NCI-H2171 treated with DMSO at 0.1 percent for 48 hours (cell line): ENCODE results near the gene IFNGR1.
"Not testable (repeated sequence)": the region's sequence is repeated elsewhere in the genome, so short reads cannot be mapped to it uniquely, and the experiment has no call there.

ENCODE experiments used
- DNase-seq: peaks from one replicate; lab custom pipeline; 2025; lab: John Stamatoyannopoulos, UW

The IFNGR1 gene

GRCh38 chr6:137211910-137212309, 7.3 kb downstream of the IFNGR1 start:
- DNase-seq, result no peak

GRCh38 chr6:137210903-137211302, 8.3 kb downstream of the IFNGR1 start:
- DNase-seq, result no peak

DNA sequence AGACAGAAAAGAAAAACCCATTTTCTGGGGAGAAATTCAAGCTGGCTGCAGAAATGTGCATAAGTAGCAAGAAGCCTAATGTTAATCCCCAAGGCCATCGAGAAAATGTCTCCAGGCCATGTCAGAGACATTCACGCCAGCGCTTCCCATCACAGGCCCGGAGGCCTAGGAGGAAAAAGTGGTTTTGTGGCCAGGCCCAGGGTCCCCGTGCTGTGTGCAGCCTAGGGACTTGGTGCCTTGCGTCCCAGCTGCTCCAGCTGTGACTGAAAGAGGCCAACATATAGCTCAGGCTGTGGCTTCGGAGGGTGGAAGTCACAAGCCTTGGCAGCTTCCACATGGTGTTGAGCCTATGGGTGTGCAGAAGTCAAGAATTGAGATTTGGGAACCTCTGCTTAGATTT, 10.9 kb downstream of the IFNGR1 start:
- DNase-seq, result no peak

GRCh38 chr6:137207457-137207856, 11.7 kb downstream of the IFNGR1 start:
- not testable (repeated sequence) for DNase-seq

DNA sequence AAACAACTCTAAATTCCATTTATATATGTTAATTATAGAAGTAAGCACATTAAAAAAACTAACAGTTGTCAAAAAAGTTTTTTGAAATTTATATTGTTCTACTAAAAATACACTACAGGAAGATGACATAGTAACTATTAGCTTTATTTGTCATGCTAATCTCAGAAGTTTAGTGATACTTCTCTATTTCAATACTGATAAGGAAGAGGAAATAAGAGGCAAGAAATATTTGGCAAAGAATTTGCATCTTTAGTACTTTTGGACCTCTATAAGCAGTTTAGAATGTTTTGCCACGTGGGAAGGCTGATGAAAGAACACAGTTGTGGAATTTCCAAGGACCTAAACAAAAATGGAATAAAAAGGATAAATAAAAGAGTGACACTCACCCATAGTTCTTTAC, 12.6 kb downstream of the IFNGR1 start:
- no peak for DNase-seq

GRCh38 chr6:137203256-137203655, 15.9 kb downstream of the IFNGR1 start:
- DNase-seq, result no peak

GRCh38 chr6:137202078-137202477, 17.1 kb downstream of the IFNGR1 start:
- DNase-seq, result no peak

- no peak for DNase-seq
Observed at GRCh38 chr6:137201006-137201405, 18.2 kb downstream of the IFNGR1 start.

- no peak for DNase-seq
Observed at GRCh38 chr6:137200288-137200687, 18.9 kb downstream of the IFNGR1 start.

DNA sequence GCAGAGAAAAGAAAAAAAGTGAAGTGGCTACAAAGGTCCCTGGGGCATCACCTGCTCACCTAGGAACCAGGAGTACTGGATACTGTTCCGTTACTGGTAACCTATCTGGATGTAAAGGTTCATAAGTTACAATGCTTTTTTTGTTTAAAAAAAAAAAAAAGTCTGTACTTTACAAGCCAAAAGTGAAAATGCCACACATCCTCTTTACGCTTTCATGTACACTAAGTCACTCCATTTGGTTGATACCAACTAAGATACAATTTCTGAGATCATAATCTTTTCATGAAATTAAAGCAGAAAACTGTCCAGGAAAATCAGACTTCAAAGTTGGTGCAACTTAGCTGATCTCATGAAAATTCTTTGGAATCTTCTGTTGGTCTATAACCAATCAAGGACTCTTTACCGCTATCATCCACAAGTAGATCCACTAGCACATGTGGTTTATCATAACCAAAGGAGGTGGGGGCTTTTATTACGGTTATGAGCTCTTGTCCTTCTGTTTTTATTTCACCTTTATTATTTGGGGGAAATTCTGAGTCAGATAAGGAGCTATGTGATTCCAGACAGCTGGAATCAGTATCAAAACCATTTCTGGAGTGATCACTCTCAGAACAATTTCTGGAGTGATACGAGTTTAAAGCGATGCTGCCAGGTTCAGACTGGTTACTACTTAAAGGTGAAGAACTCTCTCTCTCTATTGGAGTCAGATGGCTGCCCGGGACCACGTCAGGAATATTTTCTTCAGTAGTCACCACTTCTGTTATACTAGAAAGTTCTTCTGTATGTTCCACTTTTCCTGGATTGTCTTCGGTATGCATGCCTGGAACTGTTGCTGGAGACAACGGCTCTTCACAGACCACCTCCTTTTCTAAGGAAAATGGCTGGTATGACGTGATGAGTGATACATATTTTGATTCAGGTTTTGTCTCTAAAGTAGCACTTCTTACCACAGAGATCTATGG, 21.2 kb downstream of the IFNGR1 start:
- DNase-seq, result no peak

DNA sequence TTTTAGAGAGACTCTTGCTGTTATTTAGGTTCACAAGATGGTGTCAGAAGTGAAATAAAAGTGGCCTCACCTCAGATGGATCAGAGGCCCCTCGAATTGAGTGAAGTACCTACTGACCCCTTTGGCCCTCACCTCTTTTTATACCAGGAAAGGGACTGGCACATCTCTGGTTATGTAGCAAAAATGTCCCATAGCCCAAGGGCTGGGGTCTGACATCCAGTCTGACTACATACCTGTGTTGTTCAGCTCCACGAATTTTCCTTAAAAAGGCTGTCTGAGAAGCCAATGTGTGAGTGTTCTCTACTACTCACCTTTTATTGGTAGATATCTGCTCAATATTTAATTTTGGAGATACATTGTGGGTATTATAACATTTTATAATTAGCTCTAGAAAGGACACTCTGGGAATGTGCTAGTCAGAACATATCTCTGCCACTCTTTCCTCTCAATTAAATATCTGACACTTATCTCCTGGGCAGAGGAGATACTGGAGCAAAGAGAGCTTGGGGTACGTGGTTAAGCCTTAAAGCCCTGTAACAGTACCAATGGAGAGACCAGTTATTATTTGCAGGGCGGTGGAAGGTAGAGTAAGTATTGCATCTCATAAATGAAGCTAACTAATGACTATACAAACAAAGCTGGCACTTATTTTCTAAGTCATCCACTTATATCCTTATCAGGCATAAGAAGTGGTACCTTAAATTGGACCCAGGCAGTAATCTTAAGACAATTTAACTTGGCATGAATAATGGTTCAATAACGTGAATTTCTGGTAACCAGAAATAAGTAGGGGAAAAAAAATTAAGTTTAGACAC, 25.7 kb downstream of the IFNGR1 start:
- DNase-seq, result no peak

DNA sequence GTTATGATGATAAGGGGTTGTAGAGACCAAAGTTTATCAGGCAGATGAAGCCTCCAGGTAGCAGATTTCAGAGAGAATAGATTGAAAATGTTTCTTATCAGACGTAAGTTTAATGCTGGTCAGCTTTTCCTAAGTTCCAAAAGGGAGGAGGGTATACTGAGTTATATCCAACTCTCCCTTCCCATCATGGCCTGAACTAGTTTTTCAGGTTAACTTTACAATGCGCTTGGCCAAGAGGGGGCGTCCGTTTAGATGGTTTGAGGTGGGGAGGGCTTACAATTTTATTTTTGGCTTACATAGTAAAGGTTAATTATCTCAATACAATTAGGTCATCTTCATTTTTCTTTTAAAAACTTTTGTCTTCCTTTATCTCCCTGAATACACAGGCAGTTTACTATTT, 26.4 kb downstream of the IFNGR1 start:
- no peak for DNase-seq

- DNase-seq, result no peak
Observed at GRCh38 chr6:137191670-137192069, 27.5 kb downstream of the IFNGR1 start.

DNA sequence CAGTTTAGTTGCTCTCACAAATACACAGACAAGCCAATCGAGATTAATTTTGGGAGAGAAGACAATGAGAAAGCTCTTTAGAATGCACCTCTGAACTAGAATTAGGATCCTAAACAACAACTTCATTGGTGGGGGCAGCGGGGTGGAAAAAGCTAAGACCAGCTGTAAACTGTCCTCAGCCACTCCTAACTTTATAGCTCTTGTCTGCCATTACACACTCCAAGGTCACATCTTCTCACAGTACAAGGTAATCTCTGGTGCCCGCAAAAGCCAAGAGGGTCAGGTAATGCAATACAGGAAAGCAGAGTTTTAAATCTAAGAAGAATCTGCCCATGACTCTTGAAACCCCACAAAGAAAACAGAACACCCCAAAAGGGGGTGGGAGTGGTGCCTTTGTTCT, 27.9 kb downstream of the IFNGR1 start:
- no peak for DNase-seq

DNA sequence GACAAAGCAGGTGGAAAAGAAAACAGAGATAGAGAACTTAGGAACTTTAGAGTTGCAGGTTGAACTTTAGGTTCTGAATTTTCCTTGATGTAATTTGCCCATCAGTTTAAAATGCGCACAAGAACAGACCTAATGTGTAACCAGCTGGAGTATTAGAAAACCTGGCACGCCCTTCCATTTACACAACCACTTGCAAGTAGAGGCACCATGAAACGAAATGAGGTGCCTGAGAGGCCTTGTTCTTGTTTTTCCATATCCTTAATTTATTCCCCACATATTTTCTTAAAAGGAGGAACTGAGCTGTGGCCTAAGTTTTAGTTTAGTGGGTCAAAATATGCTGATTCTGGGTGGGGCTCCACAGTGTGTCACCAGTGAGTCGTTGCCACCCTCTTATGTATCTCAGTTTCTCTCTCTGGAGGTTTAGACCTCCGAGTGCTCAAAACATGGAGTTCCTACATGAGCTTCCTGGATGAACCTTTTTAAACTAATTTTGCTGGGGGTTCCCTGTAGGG, 28.5 kb downstream of the IFNGR1 start:
- DNase-seq, result no peak

GRCh38 chr6:137188855-137189254, 30.3 kb downstream of the IFNGR1 start:
- peak; percentile 15 for DNase-seq

DNA sequence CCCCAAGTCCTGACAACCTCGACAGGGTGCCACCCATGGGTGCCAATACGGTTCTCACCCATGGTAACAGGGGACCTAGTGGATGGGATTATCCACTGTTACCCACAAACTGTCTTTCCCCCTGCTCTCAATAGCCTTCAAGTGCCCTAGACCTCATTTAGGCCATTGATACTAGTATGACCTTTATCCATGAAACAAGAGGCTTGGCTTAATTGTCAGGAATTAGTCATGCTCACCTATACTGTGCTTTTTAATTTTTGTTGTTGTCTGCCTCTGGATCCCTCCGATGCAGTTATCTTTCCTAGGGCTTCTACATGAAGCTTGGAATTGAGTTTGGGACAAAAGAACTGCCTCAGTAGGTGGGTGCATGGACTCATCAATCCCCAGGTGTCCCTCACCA, 33.9 kb downstream of the IFNGR1 start:
- no peak for DNase-seq

- DNase-seq, result no peak
Observed at GRCh38 chr6:137182654-137183073, 36.5 kb downstream of the IFNGR1 start.

DNA sequence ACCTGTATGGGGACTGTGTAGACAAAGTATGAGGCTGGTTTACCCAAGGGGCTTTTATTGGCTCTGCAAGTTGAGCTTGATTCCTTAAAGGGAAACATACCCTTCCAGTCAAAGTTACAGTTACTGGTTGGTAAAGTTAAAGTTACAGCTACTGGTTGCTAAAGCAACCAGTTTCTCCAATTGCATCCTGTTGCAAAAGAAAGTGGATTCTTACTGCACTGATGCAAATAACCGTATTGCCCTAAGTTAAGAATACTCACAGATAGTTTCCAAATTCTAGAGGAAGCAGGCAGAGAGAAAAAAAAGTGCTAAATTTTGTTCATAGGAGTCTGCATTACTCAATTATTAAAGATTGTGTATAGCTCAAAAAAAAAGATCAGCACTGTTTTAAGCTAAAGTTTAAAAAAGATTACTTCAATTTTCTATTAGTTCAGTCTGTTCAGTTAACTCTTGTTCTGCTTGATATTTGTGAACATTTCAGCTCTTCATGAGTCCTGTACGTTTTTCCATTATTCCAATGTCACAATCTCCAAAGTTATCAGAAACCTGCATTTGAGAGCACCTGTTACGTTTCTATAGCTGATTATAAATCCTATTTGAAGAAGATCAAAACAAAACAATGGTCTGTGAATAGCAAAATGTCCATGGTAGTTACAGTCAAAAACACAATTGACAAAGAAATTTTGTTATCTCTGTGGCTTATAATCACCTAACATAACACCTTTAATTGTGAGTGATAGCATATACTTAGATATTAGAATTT, 37.1 kb downstream of the IFNGR1 start:
- DNase-seq, result no peak

DNA sequence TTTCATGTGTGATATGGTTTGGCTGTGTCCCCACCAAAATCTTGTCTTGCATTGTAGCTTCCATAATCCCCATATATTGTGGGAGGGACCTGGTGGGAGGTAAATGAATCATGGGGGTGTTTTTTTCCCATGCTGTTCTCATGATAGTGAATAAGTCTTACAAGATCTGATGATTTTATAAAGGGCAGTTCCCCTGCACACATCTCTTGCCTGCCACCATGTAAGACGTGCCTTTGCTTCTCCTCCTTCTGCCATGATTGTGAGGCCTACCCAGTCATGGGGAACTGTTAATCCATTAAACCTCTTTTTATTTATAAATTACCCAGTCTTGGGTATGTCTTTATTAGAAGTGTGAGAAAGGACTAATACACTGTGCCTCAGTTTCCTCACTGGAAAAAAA, 41.6 kb downstream of the IFNGR1 start:
- DNase-seq, result no peak

DNA sequence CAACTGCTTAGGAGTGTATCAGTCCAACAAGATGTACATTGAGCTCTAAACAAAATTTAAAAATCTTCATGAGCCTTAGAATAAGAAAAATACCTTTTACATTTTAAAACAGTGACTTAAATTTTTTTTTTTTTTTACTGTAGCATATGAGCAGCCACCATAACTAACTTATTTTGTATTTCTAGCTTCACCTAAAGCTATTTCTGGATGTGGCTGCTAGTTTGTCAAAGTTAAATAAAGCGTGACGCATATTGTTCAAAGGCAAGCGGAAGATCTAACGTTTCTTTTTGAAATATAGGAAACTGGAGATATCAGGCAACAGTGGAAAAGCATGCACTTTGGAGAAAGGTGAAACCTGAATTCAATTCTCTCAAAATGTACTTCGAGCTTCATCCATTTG, 42.5 kb downstream of the IFNGR1 start:
- DNase-seq, result no peak

DNA sequence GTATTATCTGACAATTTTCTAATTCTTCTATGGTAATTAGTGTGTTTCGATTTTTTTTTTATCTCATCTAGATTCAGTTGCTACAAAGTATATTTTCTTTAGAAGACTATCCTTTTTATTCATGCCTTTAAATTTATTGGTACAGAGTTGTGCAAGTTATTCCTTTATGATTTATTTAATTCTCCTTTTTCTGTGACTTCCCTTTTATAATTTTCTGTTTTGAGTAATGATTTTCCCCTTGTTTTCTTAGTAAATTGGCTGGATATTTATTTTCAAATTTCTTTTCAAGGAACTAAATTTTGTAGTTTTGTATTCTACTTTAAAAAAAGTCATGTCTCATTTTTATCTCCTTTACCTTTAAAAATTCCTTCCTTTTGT, 43.3 kb downstream of the IFNGR1 start:
- no peak for DNase-seq
